ENCODE measurements around the gene TCEAL3.
"Not testable (repeated sequence)": the region's sequence is repeated elsewhere in the genome, so short reads cannot be mapped to it uniquely, and the experiment has no call there.

Gene TCEAL3

GRCh38 chrX:103626855-103627254 lies 19.1 kb downstream of the TCEAL3 start:
- no peak for DNase-seq (ENCODE audit: low read depth in 2 of 2)

GRCh38 chrX:103628386-103629317 lies 20.9 kb downstream of the TCEAL3 start, which contains the start of gene TCEAL1:
TSS of gene TCEAL1 (plus strand) at chrX:103628975. CDS start at chrX:103629917, 942 bp downstream.
- no peak for DNase-seq (ENCODE audit: low read depth in 2 of 2)

GRCh38 chrX:103629318-103630170 lies 21.8 kb downstream of the TCEAL3 start:
- DNase-seq (ENCODE audit: low read depth in 2 of 2): peak; percentile 34 to 36

- no peak for DNase-seq (ENCODE audit: low read depth in 2 of 2)
Observed at GRCh38 chrX:103630171-103630511, 22.4 kb downstream of the TCEAL3 start.

GRCh38 chrX:103631145-103631544 lies 23.4 kb downstream of the TCEAL3 start:
- no peak for DNase-seq (ENCODE audit: low read depth in 2 of 2)

GRCh38 chrX:103635436-103635835 lies 27.7 kb downstream of the TCEAL3 start:
- no peak for DNase-seq (ENCODE audit: low read depth in 2 of 2)

- no peak for DNase-seq (ENCODE audit: low read depth in 2 of 2)
Observed at GRCh38 chrX:103637604-103638338, 30.0 kb downstream of the TCEAL3 start.

GRCh38 chrX:103638479-103639346 lies 30.9 kb downstream of the TCEAL3 start:
- not testable (repeated sequence) for DNase-seq (ENCODE audit: low read depth in 2 of 2)

GRCh38 chrX:103640401-103641155 lies 32.8 kb downstream of the TCEAL3 start:
- no peak for DNase-seq (ENCODE audit: low read depth in 2 of 2)

- DNase-seq (ENCODE audit: low read depth in 2 of 2): no peak
Observed at GRCh38 chrX:103644125-103644524, 36.4 kb downstream of the TCEAL3 start.

- DNase-seq (ENCODE audit: low read depth in 2 of 2): no peak
Observed at GRCh38 chrX:103647630-103648029, 39.9 kb downstream of the TCEAL3 start.

- no peak for DNase-seq (ENCODE audit: low read depth in 2 of 2)
Observed at GRCh38 chrX:103651151-103651773, 43.5 kb downstream of the TCEAL3 start.

- not testable (repeated sequence) for DNase-seq (ENCODE audit: low read depth in 2 of 2)
Observed at GRCh38 chrX:103655230-103656000, 47.7 kb downstream of the TCEAL3 start.

- no peak for DNase-seq (ENCODE audit: low read depth in 2 of 2)
Observed at GRCh38 chrX:103656617-103657016, 48.9 kb downstream of the TCEAL3 start.

GRCh38 chrX:103657066-103657465 lies 49.3 kb downstream of the TCEAL3 start:
- not testable (repeated sequence) for DNase-seq (ENCODE audit: low read depth in 2 of 2)

- no peak for DNase-seq (ENCODE audit: low read depth in 2 of 2)
Observed at GRCh38 chrX:103658681-103659433, 51.1 kb downstream of the TCEAL3 start.

- DNase-seq (ENCODE audit: low read depth in 2 of 2): not testable (repeated sequence)
Observed at GRCh38 chrX:103659460-103659859, 51.7 kb downstream of the TCEAL3 start.
